ENCODE measurements around the gene OSBP. TPM values are rescaled to one million over a fixed set of nuclear protein-coding genes. Genes with fewer than 3 reads are reported as not detected.

Gene OSBP
- polyA plus RNA-seq, 3 donors, result 9.8 to 15.3 (median 11.9) TPM

- Histone ChIP-seq H3K4me3 (replicated peaks in 1 of 3; ENCODE audit: low read depth in 2 of 3, low read length in 3 of 3) (no peak overlapping the region), H3K9ac (ENCODE audit: insufficient read depth, low read length, poor library complexity, severe bottlenecking) (no peak overlapping the region), H3K27ac (ENCODE audit: low read depth in 1 of 2, low read length in 2 of 2) (no peak overlapping the region), H4K20me1 (ENCODE audit: insufficient read depth, low read length) (no peaks in the 10 kb centered on the region), H3K9me3 (replicated peaks in 1 of 2; ENCODE audit: control insufficient read depth in 1 of 2, insufficient read depth in 1 of 2, low read length in 2 of 2) (peaks cover 4 to 8% of the 10 kb centered on the region in 2 donors), H3K4me1 (ENCODE audit: control insufficient read depth in 1 of 2, insufficient read depth in 2 of 2, low read length in 2 of 2) (no peaks in the 10 kb centered on the region), H2AFZ (ENCODE audit: insufficient read depth, low read depth, low read length, poor library complexity, severe bottlenecking) (no peak overlapping the region), H3K27me3 (ENCODE audit: control insufficient read depth in 2 of 2, insufficient read depth in 2 of 2, low read length in 2 of 2) (no peaks in the 10 kb centered on the region), H3K36me3 (replicated peaks in 1 of 2; ENCODE audit: control insufficient read depth in 1 of 2, insufficient read depth in 2 of 2, low read length in 2 of 2) (peaks cover 77 to 96% of the 10 kb centered on the region in 2 donors), H3K79me2 (ENCODE audit: insufficient read depth, low read length) (no peaks in the 10 kb centered on the region), H3K4me2 (replicated peaks; ENCODE audit: extremely low read depth, low read length, poor library complexity, severe bottlenecking) (no peak overlapping the region)
- Mint-ChIP-seq H3K9me3 (peaks cover 7 to 12% (median 9%) of the 10 kb centered on the region in 7 donors), H3K36me3 (peaks cover 76 to 87% of the 10 kb centered on the region in 2 donors), H3K4me3 (no peak overlapping the region), H3K4me1 (no peaks in the 10 kb centered on the region), H3K27ac (peak overlapping the region in 2 of 7 donors; percentile 25 to 26), H3K27me3 (ENCODE audit: low read depth in 3 of 3) (no peaks in the 10 kb centered on the region)
- peak in 1 of 3 donors; percentile 13 for DNase-seq
- WGBS (ENCODE audit: insufficient coverage), result no CpG with 5 or more reads among the region's 1 CpG
- TF ChIP-seq, protein P1, sequence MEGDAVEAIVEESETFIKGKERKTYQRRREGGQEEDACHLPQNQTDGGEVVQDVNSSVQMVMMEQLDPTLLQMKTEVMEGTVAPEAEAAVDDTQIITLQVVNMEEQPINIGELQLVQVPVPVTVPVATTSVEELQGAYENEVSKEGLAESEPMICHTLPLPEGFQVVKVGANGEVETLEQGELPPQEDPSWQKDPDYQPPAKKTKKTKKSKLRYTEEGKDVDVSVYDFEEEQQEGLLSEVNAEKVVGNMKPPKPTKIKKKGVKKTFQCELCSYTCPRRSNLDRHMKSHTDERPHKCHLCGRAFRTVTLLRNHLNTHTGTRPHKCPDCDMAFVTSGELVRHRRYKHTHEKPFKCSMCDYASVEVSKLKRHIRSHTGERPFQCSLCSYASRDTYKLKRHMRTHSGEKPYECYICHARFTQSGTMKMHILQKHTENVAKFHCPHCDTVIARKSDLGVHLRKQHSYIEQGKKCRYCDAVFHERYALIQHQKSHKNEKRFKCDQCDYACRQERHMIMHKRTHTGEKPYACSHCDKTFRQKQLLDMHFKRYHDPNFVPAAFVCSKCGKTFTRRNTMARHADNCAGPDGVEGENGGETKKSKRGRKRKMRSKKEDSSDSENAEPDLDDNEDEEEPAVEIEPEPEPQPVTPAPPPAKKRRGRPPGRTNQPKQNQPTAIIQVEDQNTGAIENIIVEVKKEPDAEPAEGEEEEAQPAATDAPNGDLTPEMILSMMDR (IDR thresholded peaks at IDR 0.05), result no peak
- intact Hi-C loops (cut with micrococcal nuclease), result no loop called here
Observed at GRCh38 chr11:59582006-59582405, 33.6 kb downstream of the OSBP start.

GRCh38 chr11:59578369-59578768 lies 37.2 kb downstream of the OSBP start:
- Histone ChIP-seq H3K4me2 (replicated peaks; ENCODE audit: extremely low read depth, low read length, poor library complexity, severe bottlenecking) (no peak overlapping the region), H3K27ac (ENCODE audit: low read depth in 1 of 2, low read length in 2 of 2) (no peak overlapping the region), H3K9ac (ENCODE audit: insufficient read depth, low read length, poor library complexity, severe bottlenecking) (no peak overlapping the region), H3K27me3 (ENCODE audit: control insufficient read depth in 2 of 2, insufficient read depth in 2 of 2, low read length in 2 of 2) (no peaks in the 10 kb centered on the region), H3K4me1 (ENCODE audit: control insufficient read depth in 1 of 2, insufficient read depth in 2 of 2, low read length in 2 of 2) (no peaks in the 10 kb centered on the region), H3K36me3 (replicated peaks in 1 of 2; ENCODE audit: control insufficient read depth in 1 of 2, insufficient read depth in 2 of 2, low read length in 2 of 2) (peaks cover 80 to 90% of the 10 kb centered on the region in 2 donors), H3K9me3 (replicated peaks in 1 of 2; ENCODE audit: control insufficient read depth in 1 of 2, insufficient read depth in 1 of 2, low read length in 2 of 2) (no peaks in the 10 kb centered on the region), H3K79me2 (ENCODE audit: insufficient read depth, low read length) (no peaks in the 10 kb centered on the region), H2AFZ (ENCODE audit: insufficient read depth, low read depth, low read length, poor library complexity, severe bottlenecking) (no peak overlapping the region), H3K4me3 (replicated peaks in 1 of 3; ENCODE audit: low read depth in 2 of 3, low read length in 3 of 3) (no peak overlapping the region), H4K20me1 (ENCODE audit: insufficient read depth, low read length) (no peaks in the 10 kb centered on the region)
- no peak overlapping the region for H3K27ac Mint-ChIP-seq
- TF ChIP-seq, protein P1 (IDR thresholded peaks at IDR 0.05), result no peak
- no peak overlapping the region for H3K4me3 Mint-ChIP-seq
- 100% methylated on average over 1 of the region's 1 CpG for WGBS (ENCODE audit: insufficient coverage)
- H3K36me3 Mint-ChIP-seq, result peaks cover 80 to 88% of the 10 kb centered on the region in 2 donors
- peaks cover 0 to 1% (median 0%) of the 10 kb centered on the region in 7 donors for H3K9me3 Mint-ChIP-seq
- H3K4me1 Mint-ChIP-seq, result peaks cover 4% of the 10 kb centered on the region
- intact Hi-C loops (cut with micrococcal nuclease), result no loop called here
- no peak for DNase-seq
- H3K27me3 Mint-ChIP-seq (ENCODE audit: low read depth in 3 of 3), result no peaks in the 10 kb centered on the region

Data from CD14-positive monocyte (primary cell).